ENCODE measurements around the gene ARHGAP10.
A peak's percentile ranks its signal among the peaks of the same experiment; 100 is the strongest.
"Not testable (repeated sequence)": the region's sequence is repeated elsewhere in the genome, so short reads cannot be mapped to it uniquely, and the experiment has no call there.

ARHGAP10 gene

GRCh38 chr4:147853706-147854105, 121.8 kb downstream of the ARHGAP10 start:
- peak; percentile 68 for DNase-seq

- DNase-seq, result no peak
Observed at GRCh38 chr4:147854154-147854553, 122.3 kb downstream of the ARHGAP10 start.

- DNase-seq, result no peak
Observed at GRCh38 chr4:147855571-147856009, 123.7 kb downstream of the ARHGAP10 start.

GRCh38 chr4:147860960-147861359, 129.1 kb downstream of the ARHGAP10 start:
- no peak for DNase-seq

- no peak for DNase-seq
Observed at GRCh38 chr4:147862043-147862692, 130.3 kb downstream of the ARHGAP10 start.

- peak; percentile 36 for DNase-seq
Observed at GRCh38 chr4:147863111-147863747, 131.3 kb downstream of the ARHGAP10 start.

GRCh38 chr4:147863808-147864472, 132.1 kb downstream of the ARHGAP10 start:
- peak; percentile 20 for DNase-seq

GRCh38 chr4:147864607-147865006, 132.7 kb downstream of the ARHGAP10 start:
- DNase-seq, result no peak

GRCh38 chr4:147865926-147866325, 134.0 kb downstream of the ARHGAP10 start:
- DNase-seq, result no peak

- DNase-seq, result peak; percentile 89
Observed at GRCh38 chr4:147866532-147867271, 134.8 kb downstream of the ARHGAP10 start.

- DNase-seq, result no peak
Observed at GRCh38 chr4:147874109-147874508, 142.2 kb downstream of the ARHGAP10 start.

- DNase-seq, result no peak
Observed at GRCh38 chr4:147877308-147877771, 145.5 kb downstream of the ARHGAP10 start.

- DNase-seq, result no peak
Observed at GRCh38 chr4:147879676-147880075, 147.8 kb downstream of the ARHGAP10 start.

GRCh38 chr4:147880511-147880910, 148.6 kb downstream of the ARHGAP10 start:
- no peak for DNase-seq

GRCh38 chr4:147884536-147884935, 152.6 kb downstream of the ARHGAP10 start:
- no peak for DNase-seq

GRCh38 chr4:147885216-147885615, 153.3 kb downstream of the ARHGAP10 start:
- not testable (repeated sequence) for DNase-seq

GRCh38 chr4:147891476-147892115, 159.7 kb downstream of the ARHGAP10 start:
- no peak for DNase-seq

GRCh38 chr4:147899512-147899911, 167.6 kb downstream of the ARHGAP10 start:
- peak; percentile 8 for DNase-seq

- peak; percentile 47 for DNase-seq
Observed at GRCh38 chr4:147901388-147901787, 169.5 kb downstream of the ARHGAP10 start.

- peak; percentile 75 for DNase-seq
Observed at GRCh38 chr4:147901916-147902315, 170.0 kb downstream of the ARHGAP10 start.

GRCh38 chr4:147909225-147909624, 177.3 kb downstream of the ARHGAP10 start:
- DNase-seq, result no peak

- no peak for DNase-seq
Observed at GRCh38 chr4:147910315-147910714, 178.4 kb downstream of the ARHGAP10 start.

Measured in fibroblast of skin of scalp (primary cell).